HCT116 (cell line): ENCODE results near the gene SEMA3G. TPM values are rescaled to one million over a fixed set of nuclear protein-coding genes. Genes with fewer than 3 reads are reported as not detected.

ENCODE experiments used
- ATAC-seq: fragments of 200-7000 bp; cut with Tn5 transposase; 2 replicates; pipeline ENCODE4 v1.9.1; 2020; ENCODE audit warnings: mild to moderate bottlenecking, moderate library complexity
- BruUV-seq: library from RNA; stranded (reverse); fragments of 400-500 nt; replicated peaks from 2 replicates; lab custom pipeline; 2021; lab: Mats Ljungman, UMichigan
- CTCF ChIA-PET: fragments of 300-600 bp; sonication (Branson Sonifier 250); formaldehyde crosslinking; loops from one replicate; lab custom pipeline; 2021; ENCODE audit warnings: antibody characterized with exemption; lab: Charles Lee
- POLR2A ChIA-PET: fragments of 300-600, 350-600 bp; sonication (Branson Sonifier 250); formaldehyde crosslinking; loops from one replicate; lab custom pipeline; 2021; ENCODE audit warnings: antibody characterized with exemption; lab: Charles Lee
- RAD21 ChIA-PET, 2 experiments: fragments of 300-600 bp; sonication (Branson Sonifier 250); formaldehyde crosslinking; loops; one replicate each; lab custom pipeline; 2023; ENCODE audit warnings: low total read pairs in 2 of 2; ENCODE audit not compliant: uncharacterized antibody in 2 of 2, unreplicated experiment in 2 of 2, low non-redundant PET in 1 of 2; lab: Charles Lee
- DNase-seq: peaks from one replicate; pipeline ENCODE4 v3.0.0-alpha.2; 2010; ENCODE audit warnings: low read depth, low spot score
- H2AFZ ChIP-seq: fragments of 200-600 bp; shearing (Covaris generic), sonication (generic); 2 replicates; pipeline ENCODE4 v1.6.1; 2017; ENCODE audit warnings: low read depth, mixed run types, mixed read lengths, antibody characterized with exemption, low read length; ENCODE audit not compliant: poor library complexity, severe bottlenecking
- H3K27ac ChIP-seq: 2 replicates; pipeline ENCODE4 v1.5.1; 2012; ENCODE audit warnings: low read depth, low read length
- H3K27me3 ChIP-seq: fragments of 200-600 bp; sonication (generic); 2 replicates; pipeline ENCODE4 v1.6.1; 2016; ENCODE audit warnings: mixed run types, low read length, mixed read lengths; ENCODE audit not compliant: insufficient read depth
- H3K36me3 ChIP-seq, 2 experiments: fragments of 200-500 bp in 1 of 2; fragments of 200-600 bp in 1 of 2; sonication (Bioruptor generic) in 1 of 2; sonication (generic) in 1 of 2; 2 replicates each; pipeline versions ENCODE4 v1.5.1 to v1.6.1; 2014 to 2016; ENCODE audit warnings: low read length in 2 of 2, inconsistent platforms in 1 of 2, mixed read lengths in 1 of 2, mixed run types in 1 of 2; ENCODE audit not compliant: insufficient read depth in 2 of 2, control insufficient read depth in 1 of 2
- H3K4me1 ChIP-seq, 2 experiments: fragments of 200-600 bp in 1 of 2; sonication (generic) in 1 of 2; 2 replicates each; pipeline versions ENCODE4 v1.5.1 to v1.6.1; 2012 to 2017; ENCODE audit warnings: low read length in 2 of 2, inconsistent platforms in 1 of 2, mild to moderate bottlenecking in 1 of 2, mixed read lengths in 1 of 2, mixed run types in 1 of 2, moderate library complexity in 1 of 2; ENCODE audit not compliant: insufficient read depth in 2 of 2, control insufficient read depth in 1 of 2
- H3K4me2 ChIP-seq: fragments of 200-600 bp; sonication (generic); 2 replicates; pipeline ENCODE4 v1.6.1; 2017; ENCODE audit warnings: mixed run types, low read length, mixed read lengths
- H3K4me3 ChIP-seq, 2 experiments: fragments of 200-600 bp in 1 of 2; sonication (generic) in 1 of 2; replicated peaks in 1 of 2; 2 replicates each; pipeline ENCODE4 v1.5.1; 2011 to 2016; ENCODE audit warnings: low read length in 2 of 2, control low read depth in 1 of 2, low read depth in 1 of 2, mild to moderate bottlenecking in 1 of 2, mixed read lengths in 1 of 2, mixed run types in 1 of 2
- H3K79me2 ChIP-seq: fragments of 200-600 bp; sonication (generic); 2 replicates; pipeline ENCODE4 v1.6.1; 2017; ENCODE audit warnings: mild to moderate bottlenecking, mixed run types, low read length, moderate library complexity, mixed read lengths; ENCODE audit not compliant: insufficient read depth
- H3K9ac ChIP-seq: fragments of 200-600 bp; sonication (generic); 2 replicates; pipeline ENCODE4 v1.6.1; 2016; ENCODE audit warnings: low read length, mixed read lengths
- H3K9me2 ChIP-seq: fragments of 200-600 bp; sonication (generic), shearing (Covaris generic); 2 replicates; pipeline ENCODE4 v1.6.1; 2017; ENCODE audit warnings: mixed run types, mild to moderate bottlenecking, moderate library complexity; ENCODE audit not compliant: insufficient read depth
- H3K9me3 ChIP-seq, 2 experiments: fragments of 200-500 bp in 1 of 2; fragments of 200-600 bp in 1 of 2; sonication (Bioruptor generic) in 1 of 2; sonication (generic) in 1 of 2; 2 replicates each; pipeline ENCODE4 v1.6.1; 2014 to 2017; ENCODE audit warnings: low read length in 2 of 2, mixed read lengths in 2 of 2, inconsistent platforms in 1 of 2, low read depth in 1 of 2, mild to moderate bottlenecking in 1 of 2, mixed run types in 1 of 2, moderate library complexity in 1 of 2; ENCODE audit not compliant: control insufficient read depth in 1 of 2, insufficient read depth in 1 of 2
- H4K20me1 ChIP-seq: fragments of 200-600 bp; sonication (generic), shearing (Covaris generic); 2 replicates; pipeline ENCODE4 v1.6.1; 2017; ENCODE audit warnings: mixed run types, mild to moderate bottlenecking, moderate library complexity; ENCODE audit not compliant: insufficient read depth
- CBX3 ChIP-seq: IDR thresholded peaks from 2 replicates; pipeline ENCODE4 v1.6.1; 2012; ENCODE audit warnings: low read depth
- ELF1 ChIP-seq: IDR thresholded peaks from 2 replicates; pipeline ENCODE4 v1.6.1; 2012; ENCODE audit warnings: low read depth, borderline replicate concordance
- EZH2 ChIP-seq: fragments of 200-600 bp; sonication (generic); IDR thresholded peaks from 2 replicates; pipeline ENCODE4 v1.6.1; 2017; ENCODE audit warnings: antibody characterized with exemption, mixed run types
- EZH2phosphoT487 ChIP-seq: fragments of 200-600 bp; IDR thresholded peaks from 2 replicates; pipeline ENCODE4 v1.6.1; 2018; ENCODE audit warnings: antibody characterized with exemption, borderline replicate concordance
- JUND ChIP-seq: IDR thresholded peaks from 2 replicates; pipeline ENCODE4 v1.6.1; 2012
- POLR2A ChIP-seq: IDR thresholded peaks from 2 replicates; pipeline ENCODE4 v1.7.0; 2011; ENCODE audit warnings: borderline replicate concordance; ENCODE audit not compliant: insufficient read depth, insufficient read length; ENCODE audit errors: extremely low read depth
- SRF ChIP-seq: IDR thresholded peaks from 2 replicates; pipeline ENCODE4 v1.6.1; 2012; ENCODE audit warnings: low read depth
- TCF7L2 ChIP-seq: IDR thresholded peaks from 2 replicates; pipeline ENCODE4 v1.7.0; 2011; ENCODE audit warnings: borderline replicate concordance, inconsistent platforms; ENCODE audit not compliant: insufficient read depth, insufficient read length; ENCODE audit errors: extremely low read depth
- ZFX ChIP-seq: fragments of 450-650 bp; IDR thresholded peaks from 2 replicates; pipeline ENCODE4 v1.6.1; 2017
- ZNF274 ChIP-seq: fragments of 200-500 bp; sonication (Bioruptor generic); IDR thresholded peaks from 2 replicates; pipeline ENCODE4 v1.6.1; 2014; ENCODE audit warnings: mild to moderate bottlenecking, low read depth, low read length, inconsistent platforms
- intact Hi-C: fragments of 100-400 bp; cut with micrococcal nuclease; formaldehyde crosslinking; loops from 2 replicates; pipeline ENCODE4 v1.10.0; 2022
- total RNA-seq: library from RNA; stranded (reverse); gene quantifications from one replicate; pipeline ENCODE4 v1.2.1, GENCODE V29; 2021; ENCODE audit not compliant: unreplicated experiment
- TF ChIP-seq, protein P1 (sequence below): IDR thresholded peaks from 2 replicates; pipeline ENCODE4 v1.6.1; 2012

Gene SEMA3G
- total RNA-seq, 1 experiment from 2014 or later = 4.2 TPM

DNA sequence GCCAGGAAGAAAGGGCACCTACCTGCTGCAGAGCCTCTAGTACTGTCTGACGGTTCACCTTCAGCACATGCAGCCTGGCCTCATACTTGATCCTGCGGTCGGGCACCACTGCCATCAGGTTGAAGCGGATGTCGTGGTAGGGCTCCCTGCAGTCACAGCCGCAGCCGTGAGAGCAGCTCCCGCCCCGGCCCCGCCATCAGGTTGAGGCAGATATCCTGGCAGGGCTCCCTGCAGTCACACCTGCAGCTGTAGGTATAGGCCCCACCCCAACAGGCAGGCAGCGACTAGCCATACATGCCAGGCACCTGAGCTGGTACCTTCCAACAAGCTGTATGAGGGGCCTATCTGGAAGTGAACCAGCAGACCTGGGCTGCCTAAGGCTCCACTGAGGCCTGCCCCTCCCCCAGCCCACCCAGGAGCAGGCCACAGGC lies 38.7 kb downstream of the SEMA3G start:
- H3K9me3 ChIP-seq = no peaks in the 10 kb centered on the region
- H3K27ac ChIP-seq = no peak overlapping the region
- H3K4me2 ChIP-seq = no peak overlapping the region
- POLR2A ChIA-PET = interaction anchor here (0.7 kb wide), 1 partner anchor 133 kb away, joined by 3 read pairs; no protein-coding TSS in a partner anchor
- H3K9me2 ChIP-seq = no peaks in the 10 kb centered on the region
- H3K36me3 ChIP-seq = peaks cover 31 to 70% of the 10 kb centered on the region in 2 experiments
- RAD21 ChIA-PET = interaction anchor here in 1 of 2 experiments (0.7 kb wide), 1 partner anchor 238 kb away, joined by 3 read pairs; no protein-coding TSS in a partner anchor
- peaks cover 26% of the 10 kb centered on the region for H3K79me2 ChIP-seq
- CTCF ChIA-PET = no interaction called here
- TF ChIP-seq ELF1 = no peak
- TF ChIP-seq, protein P1, sequence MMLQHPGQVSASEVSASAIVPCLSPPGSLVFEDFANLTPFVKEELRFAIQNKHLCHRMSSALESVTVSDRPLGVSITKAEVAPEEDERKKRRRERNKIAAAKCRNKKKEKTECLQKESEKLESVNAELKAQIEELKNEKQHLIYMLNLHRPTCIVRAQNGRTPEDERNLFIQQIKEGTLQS = no peak
- no peak for TF ChIP-seq JUND
- no peak for TF ChIP-seq ZFX
- TF ChIP-seq CBX3 = no peak
- TF ChIP-seq EZH2phosphoT487 = no peak
- no peak for TF ChIP-seq SRF
- no peak for TF ChIP-seq TCF7L2
- TF ChIP-seq ZNF274 = no peak
- no peak for TF ChIP-seq POLR2A
- TF ChIP-seq, all 23 proteins: peak for 0
- peaks cover 9 to 15% of the 10 kb centered on the region in 2 experiments; a peak in 3 of 4 replicates for H3K4me1 ChIP-seq
- no peaks in the 10 kb centered on the region for H4K20me1 ChIP-seq
- ATAC-seq = no peak
- BruUV-seq = no TSS peak
- H3K9ac ChIP-seq = no peak overlapping the region
- DNase-seq = no peak
- no peaks in the 10 kb centered on the region for H3K27me3 ChIP-seq
- intact Hi-C loops = no loop called here
- no peak overlapping the region for H2AFZ ChIP-seq
- H3K4me3 ChIP-seq = no peak overlapping the region

DNA sequence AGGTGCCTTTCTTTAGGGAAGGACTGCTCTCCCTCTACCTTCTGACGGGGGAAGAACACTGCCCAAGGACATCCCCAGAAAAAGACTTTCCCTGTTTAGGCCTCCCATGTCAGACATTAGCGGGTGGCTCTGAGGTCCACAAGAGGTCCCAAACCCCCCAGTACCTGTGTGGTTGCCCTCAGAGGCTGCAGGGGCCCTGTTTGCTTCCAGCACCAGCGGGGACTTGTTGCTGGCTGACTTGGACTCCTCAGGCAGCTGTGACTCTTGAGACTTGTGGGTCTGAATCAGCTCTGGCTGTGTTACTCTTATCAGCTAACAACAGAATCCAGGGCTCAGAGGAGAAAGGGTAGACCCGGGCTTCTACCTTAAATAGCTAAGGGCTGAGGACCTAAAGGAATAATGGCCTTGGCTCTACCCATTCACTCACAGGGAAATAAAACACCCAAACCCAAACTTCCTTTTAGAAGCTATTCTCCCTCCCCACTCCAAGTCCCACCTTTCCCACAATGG lies 39.2 kb downstream of the SEMA3G start:
- no peak overlapping the region for H3K4me2 ChIP-seq
- no peak overlapping the region for H3K9ac ChIP-seq
- H3K27ac ChIP-seq = no peak overlapping the region
- no peaks in the 10 kb centered on the region for H3K9me2 ChIP-seq
- intact Hi-C loops = no loop called here
- TF ChIP-seq ZNF274 = no peak
- TF ChIP-seq, protein P1 = no peak
- TF ChIP-seq EZH2 = no peak
- no peak for TF ChIP-seq SRF
- H3K4me3 ChIP-seq = no peak overlapping the region
- H3K27me3 ChIP-seq = no peaks in the 10 kb centered on the region
- no peaks in the 10 kb centered on the region for H3K9me3 ChIP-seq
- no peaks in the 10 kb centered on the region for H4K20me1 ChIP-seq
- H3K79me2 ChIP-seq = peaks cover 23% of the 10 kb centered on the region
- no peak overlapping the region for H2AFZ ChIP-seq
- DNase-seq = no peak
- CTCF ChIA-PET = no interaction called here
- H3K36me3 ChIP-seq = peaks cover 31 to 70% of the 10 kb centered on the region in 2 experiments
- ATAC-seq = no peak
- POLR2A ChIA-PET = interaction anchor here (0.7 kb wide), 2 partner anchors 27 to 132 kb away, joined by 3 read pairs; no protein-coding TSS in a partner anchor
- BruUV-seq = no TSS peak
- peaks cover 6 to 9% of the 10 kb centered on the region in 2 experiments; a peak in 3 of 4 replicates for H3K4me1 ChIP-seq
- RAD21 ChIA-PET = no interaction called here
